ENCODE measurements around the gene SPDYE5.
"Not testable (repeated sequence)": the region's sequence is repeated elsewhere in the genome, so short reads cannot be mapped to it uniquely, and the experiment has no call there.

SPDYE5 gene

DNA sequence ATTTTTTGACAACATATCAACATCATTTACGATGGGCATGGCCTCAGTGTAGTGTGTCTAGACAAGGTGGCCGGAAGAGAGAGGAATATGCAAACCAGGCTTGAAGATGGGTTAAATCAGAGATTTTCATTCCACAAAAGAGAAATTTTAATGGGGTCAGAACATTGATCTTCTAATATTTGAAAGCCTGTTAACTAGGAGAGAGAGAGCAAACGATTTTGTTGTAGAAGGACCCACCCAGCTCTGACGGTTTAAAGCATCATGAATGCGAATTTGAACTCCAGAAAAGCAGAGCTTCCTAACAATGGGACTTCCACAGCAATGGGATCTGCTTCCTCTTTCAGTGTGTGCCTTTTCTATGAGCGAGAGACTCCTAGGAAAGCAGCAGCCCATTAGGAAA lies at the start of gene SPDYE5:
Gene SPDYE5, plus strand, starts transcription at position 301 of the 400 bp plus-strand sequence. CDS start 1,728 bp downstream, outside the sequence.
- H3K27ac Mint-ChIP-seq; ATAC-seq (replicated peaks): not testable (repeated sequence)

GRCh38 chr7:75442465-75443111 lies 49.5 kb upstream of the SPDYE5 start:
- H3K27me3 Mint-ChIP-seq, H3K4me1 Mint-ChIP-seq, H3K9me3 Mint-ChIP-seq: not testable (repeated sequence)
- Mint-ChIP-seq H3K4me3 (peak overlapping the region; percentile 82 to 91), H3K27ac (peak overlapping the region; percentile 96), H3K36me3 (peaks cover 13 to 14% of the 10 kb centered on the region in 2 donors)
- ATAC-seq (replicated peaks): peak; percentile 96 to 97
- DNase-seq: peak; percentile 34

More for the DNA sequence above, at the start of gene SPDYE5:
- not testable (repeated sequence) for H3K9me3 Mint-ChIP-seq, H3K4me3 Mint-ChIP-seq, H3K36me3 Mint-ChIP-seq, DNase-seq, H3K27me3 Mint-ChIP-seq, H3K4me1 Mint-ChIP-seq

DNA sequence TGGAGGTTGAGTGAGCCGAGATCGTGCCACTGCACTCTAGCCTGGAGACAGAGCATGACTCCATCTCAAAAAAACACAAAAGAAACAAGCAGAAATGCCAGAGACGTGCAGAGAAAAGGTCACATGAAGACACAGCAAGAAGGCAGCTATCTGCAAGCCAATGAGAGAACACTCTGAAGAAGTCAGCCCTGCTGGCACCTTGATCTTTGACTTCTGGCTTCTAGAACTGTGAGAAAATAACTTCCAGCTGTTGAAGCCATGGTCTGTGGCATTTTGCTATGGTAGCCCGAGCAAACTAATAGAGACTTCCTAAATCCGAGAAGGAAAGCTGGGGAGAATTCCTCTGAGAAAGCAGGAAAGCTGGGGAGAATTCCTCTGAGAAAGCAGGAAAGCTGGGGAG lies 42.2 kb upstream of the SPDYE5 start:
- H3K9me3 Mint-ChIP-seq; DNase-seq; H3K27me3 Mint-ChIP-seq; H3K27ac Mint-ChIP-seq; ATAC-seq (replicated peaks); H3K36me3 Mint-ChIP-seq; H3K4me1 Mint-ChIP-seq; H3K4me3 Mint-ChIP-seq: not testable (repeated sequence)

DNA sequence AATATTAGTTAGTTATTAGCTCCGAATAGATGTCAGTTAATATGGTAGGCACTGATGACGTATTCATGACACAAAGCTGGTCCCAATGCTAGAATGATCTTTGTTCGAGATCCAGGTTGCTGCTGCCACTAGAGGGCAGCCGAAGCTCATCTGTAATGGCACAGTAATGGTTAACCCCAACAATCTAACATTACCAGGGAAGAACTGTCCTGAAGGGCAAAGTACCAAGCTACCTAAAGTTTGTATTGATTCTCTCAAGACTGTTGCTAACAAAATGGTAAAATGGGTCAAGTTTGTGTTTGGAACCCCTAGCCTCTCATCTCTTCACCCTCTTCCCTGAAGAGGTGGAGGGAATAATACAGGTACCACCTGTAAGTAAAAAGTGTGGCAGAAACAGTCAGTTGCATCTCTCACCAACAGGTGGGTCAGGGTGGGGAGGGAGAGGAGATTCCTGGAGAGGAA lies 39.6 kb upstream of the SPDYE5 start:
- DNase-seq, H3K9me3 Mint-ChIP-seq, H3K27ac Mint-ChIP-seq, H3K27me3 Mint-ChIP-seq, H3K4me3 Mint-ChIP-seq, H3K36me3 Mint-ChIP-seq, H3K4me1 Mint-ChIP-seq: not testable (repeated sequence)
- ATAC-seq (replicated peaks): peak; percentile 97 to 98

DNA sequence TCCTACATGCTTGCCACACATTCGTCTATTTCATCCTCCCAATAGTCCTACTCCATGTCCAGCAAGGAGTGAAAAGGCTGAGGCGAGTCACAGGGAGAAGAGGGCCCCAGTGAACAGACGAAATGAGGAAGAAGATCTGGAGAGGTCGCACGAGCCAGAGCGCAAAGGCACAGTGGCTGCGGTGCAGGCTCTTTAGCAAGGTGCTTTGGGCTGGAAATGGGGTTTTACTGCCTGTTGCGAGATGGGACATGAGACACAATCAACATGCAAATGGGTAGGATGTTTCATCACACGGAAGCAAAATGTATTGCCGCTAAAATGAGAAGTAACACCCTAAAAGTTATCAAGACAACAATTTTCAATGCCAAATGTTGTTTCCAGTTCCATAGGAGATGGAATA lies 35.7 kb upstream of the SPDYE5 start:
- peaks cover 2 to 10% of the 10 kb centered on the region in 2 donors for H3K36me3 Mint-ChIP-seq
- not testable (repeated sequence) for ATAC-seq (replicated peaks); H3K4me1 Mint-ChIP-seq; H3K4me3 Mint-ChIP-seq; H3K9me3 Mint-ChIP-seq; H3K27me3 Mint-ChIP-seq; DNase-seq; H3K27ac Mint-ChIP-seq

DNA sequence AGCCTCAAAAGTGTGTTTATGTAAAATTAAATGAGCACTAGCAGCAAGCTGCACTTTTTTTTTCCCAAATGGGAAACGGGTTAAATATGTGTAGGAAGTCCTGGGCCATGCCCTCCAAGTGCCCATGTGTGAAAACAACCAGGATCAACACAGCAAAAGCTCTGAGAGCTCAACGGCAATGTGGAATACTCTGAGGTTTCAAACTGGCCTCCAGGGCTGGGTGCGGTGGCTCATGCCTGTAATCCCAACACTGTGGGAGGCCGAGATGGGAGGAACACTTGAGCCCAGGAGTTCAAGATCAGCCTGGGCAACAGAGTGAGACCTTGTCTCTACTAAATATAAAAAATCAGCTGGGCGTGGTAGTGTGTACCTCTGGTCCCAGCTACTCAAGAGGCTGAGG lies 34.1 kb upstream of the SPDYE5 start:
- H3K27ac Mint-ChIP-seq; H3K4me1 Mint-ChIP-seq; H3K27me3 Mint-ChIP-seq; DNase-seq; H3K9me3 Mint-ChIP-seq; ATAC-seq (replicated peaks); H3K4me3 Mint-ChIP-seq: not testable (repeated sequence)
- H3K36me3 Mint-ChIP-seq: peaks cover 2 to 10% of the 10 kb centered on the region in 2 donors

GRCh38 chr7:75460541-75460940 lies 31.6 kb upstream of the SPDYE5 start:
- not testable (repeated sequence) for H3K27me3 Mint-ChIP-seq; H3K9me3 Mint-ChIP-seq; DNase-seq; H3K36me3 Mint-ChIP-seq; H3K4me3 Mint-ChIP-seq; H3K27ac Mint-ChIP-seq; H3K4me1 Mint-ChIP-seq; ATAC-seq (replicated peaks)

GRCh38 chr7:75470166-75470565 lies 22.0 kb upstream of the SPDYE5 start:
- not testable (repeated sequence) for H3K9me3 Mint-ChIP-seq; H3K27me3 Mint-ChIP-seq; H3K4me3 Mint-ChIP-seq; H3K27ac Mint-ChIP-seq; H3K4me1 Mint-ChIP-seq; DNase-seq; ATAC-seq (replicated peaks)
- peaks cover 25 to 32% of the 10 kb centered on the region in 2 donors for H3K36me3 Mint-ChIP-seq

- DNase-seq; H3K27ac Mint-ChIP-seq; ATAC-seq (replicated peaks); H3K4me1 Mint-ChIP-seq; H3K27me3 Mint-ChIP-seq; H3K9me3 Mint-ChIP-seq; H3K4me3 Mint-ChIP-seq: not testable (repeated sequence)
- peaks cover 13 to 19% of the 10 kb centered on the region in 2 donors for H3K36me3 Mint-ChIP-seq
These were observed 14.7 kb upstream of the SPDYE5 start for GRCh38 chr7:75477457-75477856.

- H3K36me3 Mint-ChIP-seq: peaks cover 6 to 12% of the 10 kb centered on the region in 2 donors
- not testable (repeated sequence) for H3K27me3 Mint-ChIP-seq; H3K4me3 Mint-ChIP-seq; DNase-seq; ATAC-seq (replicated peaks); H3K4me1 Mint-ChIP-seq; H3K27ac Mint-ChIP-seq; H3K9me3 Mint-ChIP-seq
These were observed 11.8 kb upstream of the SPDYE5 start for GRCh38 chr7:75480313-75480712.

DNA sequence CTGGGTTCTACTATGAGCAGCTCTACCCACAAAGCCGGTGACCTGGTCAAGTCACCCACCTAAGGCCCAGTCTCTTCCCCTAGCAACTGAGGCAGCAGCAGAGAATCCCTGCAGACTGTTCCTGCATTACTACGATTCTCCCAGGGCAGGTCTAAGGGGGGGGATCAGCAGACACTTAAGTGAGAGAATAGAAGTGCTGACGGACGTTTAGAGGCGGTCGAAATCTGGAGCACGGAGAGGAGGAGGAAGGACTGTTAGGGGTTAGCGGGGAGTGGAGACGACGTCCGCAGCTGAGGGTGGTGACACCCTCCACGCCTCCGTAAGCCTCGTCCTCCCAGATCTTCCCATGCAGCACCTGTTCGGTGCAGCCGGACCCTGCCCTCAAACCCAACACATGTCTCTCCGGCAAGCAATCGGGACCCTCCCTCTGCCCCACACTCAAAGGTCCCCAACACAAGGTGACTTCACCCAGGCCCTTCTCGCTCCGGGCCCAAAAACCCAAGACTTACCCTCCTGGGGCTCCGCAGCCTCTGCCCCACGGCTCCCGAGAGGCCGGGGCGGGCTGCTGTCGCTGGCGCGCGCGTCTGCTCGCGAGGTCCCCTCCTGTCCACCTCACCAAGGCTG lies 6.7 kb upstream of the SPDYE5 start:
- H3K4me3 Mint-ChIP-seq: peak overlapping the region; percentile 94 to 95
- DNase-seq (peak; percentile 3), ATAC-seq (replicated peaks) (peak in 1 of 2 donors; percentile 1)
- not testable (repeated sequence) for H3K4me1 Mint-ChIP-seq, H3K36me3 Mint-ChIP-seq, H3K27me3 Mint-ChIP-seq, H3K9me3 Mint-ChIP-seq
- peak overlapping the region; percentile 91 for H3K27ac Mint-ChIP-seq

GRCh38 chr7:75485979-75486643 lies 6.0 kb upstream of the SPDYE5 start, which contains the start of gene POM121C:
Gene POM121C (minus strand): TSS chr7:75486299. CDS start chr7:75441496, 44,803 bp downstream.
- H3K36me3 Mint-ChIP-seq, H3K4me1 Mint-ChIP-seq, H3K9me3 Mint-ChIP-seq, H3K27me3 Mint-ChIP-seq: not testable (repeated sequence)
- H3K27ac Mint-ChIP-seq: peak within 1 kb of the TSS; percentile 91
- peak within 1 kb of the TSS; percentile 94 to 95 for H3K4me3 Mint-ChIP-seq
- ATAC-seq (replicated peaks): peak; percentile 99 to 100
- peak; percentile 85 for DNase-seq

- H3K27ac Mint-ChIP-seq: peak overlapping the region; percentile 71
- ATAC-seq (replicated peaks) (peak; percentile 80 to 93), DNase-seq (peak; percentile 48)
- H3K9me3 Mint-ChIP-seq, H3K27me3 Mint-ChIP-seq, H3K4me3 Mint-ChIP-seq, H3K36me3 Mint-ChIP-seq, H3K4me1 Mint-ChIP-seq: not testable (repeated sequence)
These were observed 16.9 kb downstream of the SPDYE5 start for GRCh38 chr7:75509033-75509432.

DNA sequence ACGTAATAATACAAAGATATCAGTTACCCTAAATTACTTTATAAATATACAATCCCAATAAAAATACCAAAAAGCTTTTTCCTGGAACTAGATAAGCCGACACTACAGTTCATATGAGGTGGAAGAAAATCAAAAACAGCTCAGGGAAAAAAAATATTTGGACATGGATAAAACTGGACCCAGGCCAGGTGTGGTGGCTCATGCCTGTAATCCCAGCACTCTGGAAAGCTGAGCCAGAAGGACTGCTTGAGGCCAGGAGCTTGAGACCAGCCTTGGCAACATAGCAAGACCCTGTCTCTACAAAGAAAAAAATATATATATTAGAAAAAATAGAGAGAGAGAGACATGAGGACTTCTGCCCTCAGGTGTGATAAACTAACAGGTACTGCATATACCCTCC lies 26.7 kb downstream of the SPDYE5 start:
- not testable (repeated sequence) for H3K27me3 Mint-ChIP-seq; H3K27ac Mint-ChIP-seq; H3K9me3 Mint-ChIP-seq; ATAC-seq (replicated peaks); H3K4me3 Mint-ChIP-seq; DNase-seq
- Mint-ChIP-seq H3K36me3 (peaks cover 35 to 45% of the 10 kb centered on the region in 2 donors), H3K4me1 (peaks cover 4 to 15% of the 10 kb centered on the region in 2 donors)

DNA sequence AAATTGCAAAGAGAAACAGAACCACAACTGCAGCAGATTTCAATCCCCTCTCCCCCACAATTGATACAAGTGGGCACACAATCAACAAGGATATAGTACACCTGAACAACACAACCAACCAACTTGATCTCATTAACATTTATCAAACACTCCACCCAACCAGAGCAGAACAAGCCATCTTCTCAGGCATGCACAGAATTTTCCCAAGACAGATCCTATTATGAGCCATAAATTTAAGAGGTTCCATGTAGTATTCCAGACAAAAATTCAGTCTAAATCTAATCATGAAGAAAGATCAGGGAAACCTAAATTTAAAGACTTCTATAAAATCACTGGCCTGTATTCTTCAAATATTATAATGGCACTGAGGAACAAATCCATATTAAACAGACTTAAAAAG lies 29.6 kb downstream of the SPDYE5 start:
- not testable (repeated sequence) for H3K4me3 Mint-ChIP-seq; H3K27ac Mint-ChIP-seq; H3K9me3 Mint-ChIP-seq; DNase-seq; ATAC-seq (replicated peaks); H3K27me3 Mint-ChIP-seq
- Mint-ChIP-seq H3K4me1 (peaks cover 6 to 32% of the 10 kb centered on the region in 2 donors), H3K36me3 (peaks cover 40 to 50% of the 10 kb centered on the region in 2 donors)

Data from stimulated activated naive B cell treated with anti-CD40 and anti-IgM and Interleukin-4, amounts not matched to agents 10 μg/mL and 1 μg/mL and 100 μg/mL, for 72 hours (primary cell).